HG03460 (cell line): ENCODE measurements around the gene RHBDD1.

Experiments
- ATAC-seq: cut with Tn5 transposase; IDR thresholded peaks from one replicate; pipeline ENCODE4 v1.9.1; 2021; ENCODE audit not compliant: unreplicated experiment

Gene RHBDD1

DNA sequence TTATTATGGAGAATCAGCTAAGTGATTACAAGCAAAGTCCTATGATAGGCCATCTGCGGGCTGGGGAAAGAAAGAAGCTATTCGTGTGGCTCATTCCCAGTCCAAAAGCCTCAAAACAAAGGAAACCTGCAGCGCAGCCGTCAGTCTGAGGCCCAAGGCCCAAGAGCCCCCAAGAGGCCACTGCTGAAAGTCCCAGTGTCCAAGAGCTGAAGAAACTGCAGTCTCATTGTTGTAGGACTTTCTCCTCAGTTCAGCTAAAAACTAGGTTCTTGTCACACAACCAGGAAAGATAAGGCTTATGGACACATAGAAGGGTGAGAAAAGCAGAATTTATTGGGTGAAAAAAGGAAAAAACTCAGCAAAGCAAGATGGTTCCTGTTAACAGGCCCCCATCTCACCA is 143.2 kb downstream of the RHBDD1 start:
- ATAC-seq, result no peak

DNA sequence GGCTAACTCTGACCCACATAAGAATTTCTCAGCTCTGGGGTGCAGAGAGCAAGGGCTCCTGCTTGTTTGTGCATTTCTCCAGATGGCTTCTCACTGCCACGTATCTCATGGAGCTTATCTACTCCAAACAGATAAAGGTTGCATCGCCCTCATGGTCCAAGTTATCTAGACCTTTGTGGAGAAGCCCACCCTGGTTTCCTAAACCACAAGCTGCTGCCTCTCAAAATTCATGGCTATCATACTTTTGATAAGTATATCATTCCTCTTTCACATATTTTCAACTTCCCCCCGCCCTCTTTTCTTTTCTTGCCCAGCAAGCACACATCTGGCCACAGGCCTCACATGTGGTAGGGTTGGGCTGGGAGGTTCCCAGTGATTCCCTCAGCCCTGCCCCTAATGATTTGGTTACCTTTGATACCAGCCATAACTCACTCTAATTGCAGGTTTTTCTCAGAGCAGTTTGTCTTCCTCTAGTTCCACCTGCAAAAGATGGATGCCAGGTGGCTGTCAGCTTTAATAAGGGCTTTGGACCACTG is 146.0 kb downstream of the RHBDD1 start:
- ATAC-seq, result no peak

DNA sequence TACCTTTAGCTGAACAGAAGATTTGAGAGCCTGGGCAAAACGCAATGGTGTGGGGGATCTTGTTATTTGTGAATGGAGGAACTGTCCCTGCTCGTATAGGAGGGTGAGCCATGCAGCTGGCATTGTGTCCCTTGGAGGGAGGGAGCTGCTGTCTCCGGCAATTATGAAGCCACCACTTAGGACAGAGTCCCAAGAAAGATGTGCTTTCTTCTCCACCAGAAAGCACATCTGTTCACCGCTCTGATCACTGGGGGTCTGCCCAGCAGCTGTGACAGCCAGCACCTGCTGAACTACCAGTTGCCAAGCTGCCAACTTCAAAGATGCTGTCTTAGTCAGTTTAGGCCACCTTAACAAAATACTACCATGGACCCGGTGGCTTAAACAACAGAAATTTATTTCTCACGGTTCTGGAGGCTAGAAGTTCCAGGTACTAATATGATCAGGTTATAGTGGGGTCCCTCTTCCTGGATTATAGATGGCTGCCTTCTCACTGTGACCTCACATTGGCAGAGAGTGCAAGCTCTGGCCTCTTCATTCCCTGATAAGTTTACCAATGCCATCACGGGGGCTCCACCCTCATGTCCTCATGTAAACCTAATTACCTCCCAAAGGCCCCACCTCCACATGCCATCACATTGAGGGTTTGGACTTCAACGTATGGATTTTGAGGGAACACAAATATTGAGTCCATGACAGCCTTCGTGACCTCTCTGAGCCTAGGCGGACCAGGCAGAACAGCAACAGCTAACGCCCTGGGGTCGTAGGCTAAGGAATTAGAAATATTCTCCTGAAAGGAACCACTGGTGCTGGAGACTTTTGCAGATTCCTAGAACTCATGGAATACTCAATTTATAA is 148.3 kb downstream of the RHBDD1 start:
- no peak for ATAC-seq

DNA sequence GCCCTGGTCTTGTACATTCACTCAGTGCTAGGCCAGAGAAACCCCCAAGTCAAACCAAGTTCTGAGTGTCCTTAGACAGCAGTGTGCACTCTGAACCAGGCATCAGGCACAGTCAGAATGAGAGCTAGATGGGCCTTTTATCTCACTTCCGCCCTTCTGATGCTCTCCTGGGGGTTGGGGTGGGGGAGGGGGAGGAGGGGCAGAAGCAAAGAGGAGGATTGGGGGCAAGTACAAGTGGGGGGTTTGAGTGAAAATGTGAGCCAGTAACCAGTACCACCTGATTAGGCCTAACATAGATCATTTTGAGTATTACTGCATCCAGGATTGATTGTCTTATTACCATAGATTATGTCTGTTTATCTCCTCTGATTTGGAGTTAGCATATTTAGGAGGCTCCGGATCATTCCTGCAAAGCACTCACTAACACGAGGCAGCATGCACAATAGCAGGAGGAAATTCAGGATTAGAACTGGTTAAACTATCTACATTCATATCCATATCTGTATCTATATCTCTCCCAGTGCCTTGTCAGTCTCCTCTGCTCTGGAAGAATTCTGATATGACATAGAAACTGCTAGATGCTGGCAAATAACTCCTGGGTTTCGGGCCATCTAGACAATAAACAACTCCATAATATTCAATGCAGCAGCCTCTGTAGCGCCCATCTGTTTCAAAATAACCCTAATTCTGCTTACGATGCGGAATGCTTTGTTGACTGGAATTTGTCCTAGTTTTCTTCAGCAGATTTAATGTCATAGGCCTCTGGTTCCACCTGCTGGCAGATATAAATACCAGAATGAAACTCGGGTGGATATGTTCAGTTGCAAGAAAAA is 149.1 kb downstream of the RHBDD1 start:
- ATAC-seq, result peak; percentile 98

DNA sequence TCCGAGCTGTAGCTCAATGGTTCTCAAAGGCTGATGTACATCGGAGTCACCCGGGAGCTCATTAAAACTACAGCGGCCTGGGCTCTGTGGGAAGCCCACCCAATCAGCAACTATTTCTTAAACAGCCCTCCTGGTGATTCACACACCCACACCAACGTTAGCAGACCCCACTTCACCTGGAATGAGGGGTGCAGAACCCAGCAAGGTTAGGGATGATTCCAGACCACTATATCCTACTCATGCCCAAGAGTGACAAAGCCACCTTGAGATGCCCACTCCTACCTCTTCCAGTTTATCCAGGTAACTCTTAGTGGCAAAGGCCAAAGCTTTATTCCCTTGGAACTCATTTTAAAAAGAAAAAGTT is 149.7 kb downstream of the RHBDD1 start:
- no peak for ATAC-seq

DNA sequence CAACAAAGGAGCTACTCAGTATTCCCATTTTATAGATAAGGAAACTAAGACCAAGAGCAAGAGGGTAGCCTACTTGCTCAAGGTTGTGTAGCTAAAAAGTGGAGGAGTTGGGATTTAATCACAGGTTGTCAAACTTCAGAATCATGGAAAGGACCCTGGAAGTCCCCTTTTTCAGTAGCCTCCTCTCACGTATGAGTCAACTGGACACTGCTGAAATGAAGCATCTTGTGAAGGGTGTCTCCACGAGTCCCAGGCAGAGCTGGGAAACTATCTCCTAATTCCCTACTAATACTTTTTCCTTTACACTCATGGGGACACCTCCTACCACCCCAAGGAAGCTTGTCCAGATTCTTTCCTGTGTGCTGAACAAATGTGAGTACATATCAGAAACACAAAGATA is 155.8 kb downstream of the RHBDD1 start:
- no peak for ATAC-seq

DNA sequence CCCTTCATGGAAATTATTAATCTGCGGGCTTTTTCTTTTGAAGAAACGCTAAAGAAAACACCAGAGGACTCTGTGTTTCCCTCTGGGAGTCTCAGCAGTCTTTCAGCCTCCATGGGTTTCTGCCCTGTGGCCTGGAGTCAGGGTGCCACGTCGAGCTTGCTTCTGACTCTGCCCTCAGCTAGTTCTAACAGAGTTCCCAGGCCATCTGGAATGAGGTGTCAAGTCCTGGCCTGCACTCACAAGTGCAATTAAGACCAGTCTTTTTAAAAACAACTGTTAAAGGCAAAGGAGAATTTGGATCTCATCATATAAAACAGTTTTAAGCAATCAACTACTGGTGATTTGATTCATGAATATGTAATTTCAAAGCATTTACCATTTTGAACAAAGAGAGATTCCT is 157.3 kb downstream of the RHBDD1 start:
- no peak for ATAC-seq

DNA sequence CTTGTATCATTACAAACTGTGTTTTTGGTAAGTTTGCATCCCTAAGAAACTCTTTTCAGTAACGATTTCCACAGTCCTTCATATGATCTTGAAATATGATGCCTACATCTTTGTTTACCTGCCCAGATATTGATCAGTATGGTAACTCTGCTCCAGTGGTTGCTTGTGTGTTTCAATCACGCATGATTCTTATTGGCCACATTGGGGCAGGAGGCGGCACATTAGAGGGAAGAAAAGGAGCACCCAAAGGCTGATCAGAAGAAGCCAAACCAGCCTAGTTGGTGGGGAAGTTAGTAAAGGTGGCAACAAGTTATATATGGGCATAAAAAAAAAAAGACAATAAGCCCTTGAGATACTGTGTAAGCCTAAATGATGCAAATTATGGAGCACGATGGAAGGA is 158.9 kb downstream of the RHBDD1 start:
- no peak for ATAC-seq

DNA sequence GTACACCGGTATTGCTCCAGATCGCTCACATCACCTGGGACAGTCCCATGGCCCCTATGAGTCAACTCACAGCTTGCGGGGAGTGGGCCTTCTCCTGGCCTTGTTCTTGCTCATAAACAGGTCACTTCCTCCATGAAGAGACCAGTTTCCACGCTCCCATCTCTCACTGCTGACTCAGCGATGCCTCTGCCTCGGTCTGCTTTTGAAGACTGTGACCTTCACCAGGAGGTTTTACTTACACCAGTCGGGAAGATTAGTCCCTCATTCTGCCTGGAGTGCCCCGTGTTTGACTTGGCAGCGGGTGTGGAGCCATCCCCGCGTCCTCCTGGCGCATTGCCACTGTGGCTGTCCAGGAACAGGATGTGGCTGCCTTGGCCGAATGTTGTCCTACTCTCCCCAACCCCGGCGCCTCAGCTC is 159.8 kb downstream of the RHBDD1 start:
- no peak for ATAC-seq

DNA sequence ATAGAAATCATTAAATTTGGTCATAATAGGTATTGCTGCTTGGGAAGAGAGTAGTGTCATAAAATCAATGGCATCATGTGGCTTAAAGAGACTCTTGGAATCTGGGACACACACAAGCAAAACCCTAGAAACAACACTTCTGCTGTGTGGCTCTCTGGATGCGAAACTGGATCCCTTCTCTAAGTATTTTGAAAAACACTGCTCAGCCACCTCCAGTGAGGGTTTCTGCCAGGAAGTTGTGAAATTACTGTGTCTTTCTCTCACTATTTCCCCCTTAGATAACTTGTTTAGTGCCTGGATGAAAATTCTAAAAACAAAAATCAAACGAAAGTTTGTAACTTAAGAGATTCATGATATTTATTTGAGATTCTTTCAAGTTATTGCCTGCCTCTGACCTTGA is 163.8 kb downstream of the RHBDD1 start:
- no peak for ATAC-seq

DNA sequence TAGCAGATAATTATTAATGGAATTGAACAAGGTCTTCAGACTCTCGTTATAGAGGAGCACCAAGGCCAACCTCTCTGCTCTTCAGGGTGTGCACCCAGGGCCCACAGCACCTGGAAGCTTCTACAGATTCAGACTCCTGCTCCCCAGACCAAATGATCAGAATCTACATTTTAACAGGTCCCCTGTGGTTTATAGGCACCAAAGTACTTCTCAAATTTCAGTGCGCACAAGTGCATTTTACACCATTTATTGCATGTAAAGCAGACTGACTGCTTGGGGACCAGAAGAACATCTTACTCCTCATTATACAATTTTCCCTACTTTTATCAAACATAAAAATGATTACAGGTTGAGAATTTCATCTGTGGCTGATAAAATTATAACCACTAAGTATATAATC is 164.3 kb downstream of the RHBDD1 start:
- no peak for ATAC-seq

DNA sequence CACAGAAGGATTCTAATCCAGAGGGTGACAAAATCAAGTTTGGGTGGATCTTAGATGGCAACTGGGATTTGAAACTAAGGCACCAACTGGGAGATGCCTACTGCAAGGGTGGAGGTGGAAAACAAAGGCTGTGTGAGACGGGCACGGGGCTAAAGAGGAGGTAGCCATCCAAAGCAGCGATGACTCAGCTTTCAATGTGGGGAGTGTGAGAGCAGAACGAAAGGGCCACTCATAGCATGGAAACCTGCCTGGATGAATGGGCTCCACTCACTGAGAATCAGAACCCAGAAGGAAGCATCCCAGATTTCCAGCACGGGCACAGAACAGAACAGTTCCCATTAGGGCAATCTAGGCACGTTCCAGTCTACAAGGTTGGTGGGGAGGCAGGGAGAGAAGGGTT is 168.6 kb downstream of the RHBDD1 start:
- no peak for ATAC-seq

DNA sequence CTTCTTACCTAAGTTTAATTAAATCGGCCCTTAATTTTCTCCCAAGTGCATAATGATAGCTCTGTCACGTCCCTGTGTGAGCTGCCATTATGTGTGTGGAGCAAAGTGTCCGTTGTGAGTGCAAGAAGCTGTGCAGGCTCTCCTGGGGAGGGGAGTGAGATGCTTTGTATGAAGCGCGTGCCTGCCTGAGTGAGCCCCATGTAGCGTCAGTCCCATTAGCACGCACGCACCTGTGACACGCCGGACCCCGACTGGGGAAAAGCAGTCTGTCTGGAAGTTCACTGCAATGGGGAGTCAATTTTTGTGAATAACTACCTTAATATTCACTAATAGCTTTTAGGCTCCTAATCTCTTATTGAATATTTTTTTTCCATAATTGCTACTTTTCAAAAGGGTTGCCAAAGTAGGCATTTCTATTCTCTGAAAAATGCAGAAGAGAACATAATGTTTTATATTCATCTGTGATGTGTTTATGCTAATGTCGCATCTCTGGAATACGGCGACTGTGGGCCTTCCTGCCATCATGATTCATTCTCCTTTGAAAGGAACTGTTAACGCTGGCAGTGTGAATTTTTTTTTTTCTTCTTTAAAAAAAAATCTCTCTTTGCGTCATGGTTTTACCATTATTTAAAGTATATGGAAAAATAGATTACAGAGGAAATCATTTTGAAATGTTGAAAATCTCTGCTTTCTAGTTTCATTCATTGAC is 170.5 kb downstream of the RHBDD1 start:
- ATAC-seq, result no peak

DNA sequence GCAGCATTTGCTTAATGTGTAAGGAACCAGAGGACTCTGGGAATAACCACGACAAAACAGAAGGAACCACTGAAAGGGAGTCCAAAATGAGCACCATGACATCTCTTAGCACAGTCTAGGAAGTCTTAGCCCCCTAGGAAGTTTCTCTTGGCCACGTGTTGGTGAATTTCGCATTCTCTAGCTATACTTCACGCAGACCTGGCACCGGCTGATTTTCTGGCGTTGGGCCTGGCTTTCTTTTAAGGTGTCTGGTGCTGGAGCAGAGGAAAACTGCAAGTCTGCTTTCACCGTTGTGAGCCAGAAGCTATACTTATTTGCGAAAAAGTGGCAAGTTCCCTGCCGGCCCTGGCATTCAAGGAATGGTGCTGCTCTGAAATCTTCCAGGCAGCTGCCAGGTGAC is 171.3 kb downstream of the RHBDD1 start:
- no peak for ATAC-seq

DNA sequence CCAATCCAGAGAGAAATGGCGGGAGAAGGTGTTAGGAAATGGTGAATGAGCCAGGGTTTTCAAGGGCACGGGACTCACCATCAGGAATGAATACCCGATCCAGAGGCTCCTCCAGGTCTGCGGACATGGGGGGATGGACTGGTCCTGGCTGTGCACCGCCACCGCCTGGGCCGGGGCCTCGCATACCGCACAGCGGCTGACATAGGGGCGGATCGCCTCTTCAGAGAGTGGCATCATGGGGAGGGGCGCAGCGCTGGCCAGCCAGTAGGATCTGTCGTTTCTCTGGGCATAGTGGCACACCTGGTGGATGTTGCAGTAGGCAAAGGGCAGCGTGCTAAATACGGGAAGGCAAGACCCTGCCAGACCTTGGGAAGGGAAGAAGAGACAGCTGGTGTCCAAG is 172.1 kb downstream of the RHBDD1 start:
- ATAC-seq, result no peak

DNA sequence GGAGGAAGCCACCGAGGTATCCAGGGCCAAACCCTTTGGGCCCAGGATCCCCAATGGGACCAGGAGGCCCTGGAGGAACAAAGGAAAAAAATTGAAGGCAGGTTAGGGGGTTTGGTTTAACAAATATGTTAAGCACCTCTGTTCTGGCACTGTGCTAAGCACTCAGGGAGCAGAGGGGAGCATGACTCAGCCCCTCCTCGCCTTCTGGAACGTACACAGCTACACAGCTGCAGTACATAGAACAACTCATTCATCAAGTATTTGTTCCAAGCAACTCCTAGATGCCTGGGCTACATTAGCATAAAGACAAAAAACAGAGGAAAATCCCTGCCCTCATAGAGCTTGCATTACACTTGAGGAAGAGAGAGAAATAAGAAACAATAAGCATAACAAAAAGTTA is 174.6 kb downstream of the RHBDD1 start:
- no peak for ATAC-seq

DNA sequence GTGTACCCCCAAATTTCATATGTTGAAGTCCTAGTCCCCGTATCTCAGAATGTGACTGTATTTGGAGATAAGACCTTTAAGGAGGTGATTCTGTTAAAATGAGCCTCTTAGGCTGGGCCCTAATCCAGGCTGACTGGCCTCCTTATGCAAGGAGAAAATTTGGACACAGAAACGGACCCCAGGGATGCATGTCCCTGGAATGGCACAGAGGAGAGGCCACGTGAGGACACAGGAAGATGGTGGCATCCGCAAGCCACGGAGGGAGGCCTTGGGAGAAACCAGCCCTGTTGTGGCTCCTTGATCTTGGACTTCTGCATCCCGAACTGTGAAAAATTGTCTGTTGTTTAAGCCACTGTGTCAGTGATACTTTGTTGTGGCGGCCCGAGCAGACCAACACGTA is 177.5 kb downstream of the RHBDD1 start:
- ATAC-seq, result no peak

DNA sequence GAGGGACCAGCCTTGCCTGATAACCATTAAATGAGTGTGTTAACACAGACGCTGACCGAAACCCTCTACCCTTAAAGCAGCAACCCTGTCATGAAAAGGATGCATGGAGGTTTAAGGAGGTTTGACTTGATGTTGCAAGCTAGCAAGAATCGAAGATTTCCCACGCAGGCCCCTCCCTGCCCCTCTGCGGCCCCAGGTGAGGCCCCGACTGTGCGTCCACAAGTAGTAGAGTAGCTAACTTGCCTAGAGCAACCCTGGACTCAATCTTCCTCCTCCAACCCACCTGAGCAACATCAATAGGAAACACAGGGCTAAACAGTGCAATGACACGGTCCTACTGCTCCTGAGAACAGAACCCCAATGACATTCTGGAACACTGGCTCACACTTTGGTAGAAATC is 178.0 kb downstream of the RHBDD1 start:
- no peak for ATAC-seq

DNA sequence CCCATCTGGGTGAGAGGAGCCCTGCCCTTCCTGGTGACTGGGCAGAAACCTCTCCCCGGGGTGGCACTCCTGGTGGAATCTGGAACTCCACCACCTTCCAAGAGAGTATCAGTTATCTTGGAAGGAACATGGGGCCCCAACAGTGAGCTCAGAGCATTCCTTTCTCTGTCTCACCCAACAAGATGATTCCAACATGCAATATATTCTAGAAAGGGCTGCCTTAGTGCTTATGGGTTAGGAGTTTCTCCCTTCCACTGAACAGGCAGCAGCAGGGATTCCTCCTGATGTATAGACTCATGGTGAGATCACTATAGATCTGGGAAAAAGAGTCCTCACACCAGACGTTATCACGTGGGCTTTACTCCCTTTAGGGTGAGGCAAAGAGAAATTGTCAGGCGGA is 181.0 kb downstream of the RHBDD1 start:
- no peak for ATAC-seq

DNA sequence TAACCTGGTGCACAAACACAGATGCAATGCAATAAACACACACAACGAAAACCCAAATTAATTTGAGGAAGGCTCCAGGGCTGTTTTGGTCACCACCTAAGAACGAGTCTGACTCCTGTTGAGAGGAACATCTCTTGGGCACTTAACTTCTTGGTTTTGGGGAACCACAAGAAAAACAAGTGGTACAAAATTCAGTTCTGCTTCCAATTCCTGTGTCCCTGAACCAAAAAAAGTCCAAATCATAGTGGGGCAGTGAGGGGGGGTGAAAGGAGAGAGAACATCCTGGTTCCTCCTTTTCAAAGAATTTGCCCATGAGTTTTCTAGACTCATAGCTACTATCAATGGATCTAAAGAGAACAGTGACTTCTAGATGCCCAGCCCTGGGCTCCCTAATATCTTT is 184.6 kb downstream of the RHBDD1 start:
- ATAC-seq, result no peak

DNA sequence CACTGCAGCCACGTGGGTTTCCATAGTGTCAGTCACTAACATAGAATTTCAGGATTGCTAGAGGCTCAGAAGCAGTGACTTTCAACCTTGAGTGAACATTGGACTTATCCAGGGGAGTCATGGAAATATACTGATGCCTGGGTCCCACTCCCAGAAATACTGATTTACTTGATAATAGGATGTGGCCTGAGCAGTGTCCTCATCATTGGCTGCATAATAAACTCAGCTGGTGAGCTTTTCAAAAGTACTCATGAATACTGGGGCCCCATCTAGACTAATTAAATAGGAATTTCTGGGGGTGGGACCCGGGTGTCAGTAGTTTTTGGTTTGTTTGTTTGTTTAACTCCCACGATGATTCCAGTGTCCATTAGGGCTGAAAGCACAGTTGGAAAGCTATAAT is 186.8 kb downstream of the RHBDD1 start:
- ATAC-seq, result no peak

DNA sequence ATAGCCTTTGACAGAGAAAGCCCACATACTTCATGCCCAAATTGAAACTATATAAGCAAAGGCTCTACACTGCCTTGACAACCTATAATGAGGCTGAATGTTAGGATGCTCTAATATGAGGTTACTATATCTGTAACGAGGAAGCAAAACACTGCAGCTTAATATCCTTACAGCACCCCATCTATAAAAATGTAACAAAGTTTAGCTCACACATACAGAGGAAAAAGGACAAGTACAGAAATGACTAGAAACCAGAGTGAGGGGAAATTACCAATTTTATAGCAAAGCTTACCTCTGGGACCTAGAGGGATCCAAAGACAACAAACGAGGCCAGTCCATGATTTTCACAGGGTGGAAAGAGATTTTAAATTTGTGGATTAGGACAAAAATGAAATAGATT is 189.7 kb downstream of the RHBDD1 start:
- peak; percentile 54 for ATAC-seq
